Naive thymus-derived CD4-positive, alpha-beta T cell (primary cell): ENCODE results near the gene NSMF. TPM values are rescaled to one million over a fixed set of nuclear protein-coding genes. Genes with fewer than 3 reads are reported as not detected.

Source experiments
- ATAC-seq: fragments of 150-1000 bp; cut with Tn5 transposase; 2 replicates; pipeline ENCODE4 v1.10.0; 2021; ENCODE audit warnings: mild to moderate bottlenecking, moderate library complexity
- CTCF ChIA-PET: fragments of 350-600 bp; sonication (Branson Sonifier 250); formaldehyde crosslinking; loops from one replicate; lab custom pipeline; 2021; ENCODE audit warnings: antibody characterized with exemption; lab: Charles Lee
- POLR2A ChIA-PET: fragments of 350-600 bp; sonication (Branson Sonifier 250); formaldehyde crosslinking; loops from one replicate; lab custom pipeline; 2021; ENCODE audit warnings: antibody characterized with exemption, inconsistent platforms; lab: Charles Lee
- DNase-seq, 9 donors: peaks; one replicate each; pipeline versions ENCODE4 v3.0.0 to v3.0.0-alpha.2; 2020 to 2022; ENCODE audit warnings: mixed read lengths in 1 of 9
- H3K27ac ChIP-seq: one replicate; pipeline ENCODE4 v1.7.0; 2013; ENCODE audit warnings: mild to moderate bottlenecking, low read depth, low read length, moderate library complexity
- H3K27me3 ChIP-seq, 2 donors: one replicate each; pipeline ENCODE4 v1.7.0; 2013; ENCODE audit warnings: low read length in 2 of 2, mild to moderate bottlenecking in 2 of 2, moderate library complexity in 2 of 2; ENCODE audit not compliant: control insufficient read depth in 2 of 2, insufficient read depth in 2 of 2
- H3K36me3 ChIP-seq, 3 experiments: 1 replicate in 2 of 3; 2 replicates in 1 of 3; pipeline ENCODE4 v1.7.0; 2013; ENCODE audit warnings: low read length in 3 of 3, mild to moderate bottlenecking in 3 of 3, moderate library complexity in 1 of 3; ENCODE audit not compliant: insufficient read depth in 3 of 3, control insufficient read depth in 2 of 3
- H3K4me1 ChIP-seq, 2 donors: one replicate each; pipeline ENCODE4 v1.7.0; 2013; ENCODE audit warnings: low read length in 2 of 2, mild to moderate bottlenecking in 2 of 2, moderate library complexity in 1 of 2; ENCODE audit not compliant: control insufficient read depth in 2 of 2, insufficient read depth in 2 of 2
- H3K4me3 ChIP-seq: 2 replicates; pipeline ENCODE4 v1.7.0; 2013; ENCODE audit warnings: mild to moderate bottlenecking, low read length
- H3K9me3 ChIP-seq, 3 experiments: 1 replicate in 2 of 3; 2 replicates in 1 of 3; pipeline ENCODE4 v1.7.0; 2013; ENCODE audit warnings: low read length in 3 of 3; ENCODE audit not compliant: control insufficient read depth in 2 of 3
- H3K27ac Mint-ChIP-seq, 9 donors: one replicate each; pipeline ENCODE4 v1.8.0; 2020 to 2022; ENCODE audit warnings: mixed read lengths in 9 of 9, mild to moderate bottlenecking in 8 of 9, moderate library complexity in 5 of 9, inconsistent platforms in 2 of 9
- H3K27me3 Mint-ChIP-seq, 5 donors: one replicate each; pipeline ENCODE4 v1.8.0; 2021 to 2022; ENCODE audit warnings: mixed read lengths in 5 of 5, mild to moderate bottlenecking in 1 of 5
- H3K36me3 Mint-ChIP-seq, 5 donors: one replicate each; pipeline ENCODE4 v1.8.0; 2020 to 2022; ENCODE audit warnings: mixed read lengths in 5 of 5, mild to moderate bottlenecking in 3 of 5, inconsistent platforms in 1 of 5
- H3K4me1 Mint-ChIP-seq, 7 donors: one replicate each; pipeline ENCODE4 v1.8.0; 2020 to 2022; ENCODE audit warnings: mixed read lengths in 7 of 7, mild to moderate bottlenecking in 3 of 7, inconsistent platforms in 1 of 7
- H3K4me3 Mint-ChIP-seq, 10 donors: one replicate each; pipeline ENCODE4 v1.8.0; 2020 to 2022; ENCODE audit warnings: mild to moderate bottlenecking in 10 of 10, mixed read lengths in 10 of 10, moderate library complexity in 6 of 10, inconsistent platforms in 2 of 10
- H3K9me3 Mint-ChIP-seq, 11 donors: one replicate each; pipeline ENCODE4 v1.8.0; 2020 to 2022; ENCODE audit warnings: mixed read lengths in 11 of 11, mild to moderate bottlenecking in 4 of 11, inconsistent platforms in 1 of 11, moderate library complexity in 1 of 11
- intact Hi-C, 2 donors: fragments of 100-400 bp; cut with micrococcal nuclease; formaldehyde crosslinking; loops; one replicate each; pipeline ENCODE4 v1.15.1; 2023
- polyA plus RNA-seq, 2 donors: library from polyadenylated mRNA; unstranded; fragments of 300-500 nt; fragmentation: Illumina TruSeq; gene quantifications; one replicate each; pipeline ENCODE4 v1.2.3, GENCODE V29; 2021
- total RNA-seq, 6 experiments: library from RNA in 5 of 6; stranded (reverse) in 5 of 6; gene quantifications; 1 replicate in 5 of 6; 2 replicates in 1 of 6; pipeline ENCODE4 v1.2.3 and lab custom pipeline; 2021 to 2026

NSMF gene
- total and polyA plus RNA-seq, 7 experiments from 2014 or later = 10.9 to 92.0 (median 29.0) TPM

GRCh38 chr9:137447722-137448601 lies 11.2 kb downstream of the NSMF start:
- POLR2A ChIA-PET = interaction anchor here (2.0 kb wide), 1 partner anchor 14 kb away, joined by 7 read pairs; no protein-coding TSS in a partner anchor

GRCh38 chr9:137446851-137447471 lies 12.2 kb downstream of the NSMF start:
- ChIA-PET CTCF (no interaction called here), POLR2A (interaction anchor here (1.0 kb wide), 1 partner anchor 14 kb away, joined by 3 read pairs; no protein-coding TSS in a partner anchor)
- Histone ChIP-seq H3K36me3 (no peaks in the 10 kb centered on the region), H3K27me3 (no peaks in the 10 kb centered on the region), H3K9me3 (no peaks in the 10 kb centered on the region), H3K27ac (no peak overlapping the region), H3K4me3 (no peak overlapping the region), H3K4me1 (peaks cover 15 to 27% of the 10 kb centered on the region in 2 donors)
- peaks cover 2 to 19% (median 7%) of the 10 kb centered on the region in 5 donors for H3K27me3 Mint-ChIP-seq
- DNase-seq (peak in 1 of 9 donors; percentile 11), ATAC-seq (peak; percentile 13)
- intact Hi-C loops = no loop called here
- peaks cover 0 to 4% (median 0%) of the 10 kb centered on the region in 11 donors for H3K9me3 Mint-ChIP-seq
- peak overlapping the region in 2 of 10 donors; percentile 38 to 41 for H3K4me3 Mint-ChIP-seq
- peak overlapping the region in 5 of 9 donors; percentile 1 to 86 (median 53) for H3K27ac Mint-ChIP-seq
- peaks cover 0 to 4% (median 0%) of the 10 kb centered on the region in 5 donors for H3K36me3 Mint-ChIP-seq
- H3K4me1 Mint-ChIP-seq = peaks cover 12 to 60% (median 34%) of the 10 kb centered on the region in 7 donors

More at GRCh38 chr9:137447722-137448601, 11.2 kb downstream of the NSMF start:
- peaks cover 25 to 37% of the 10 kb centered on the region in 2 donors for H3K4me1 ChIP-seq
- Mint-ChIP-seq H3K4me1 (peaks cover 16 to 69% (median 40%) of the 10 kb centered on the region in 7 donors), H3K27ac (peak overlapping the region in 3 of 9 donors; percentile 1 to 51 (median 41)), H3K27me3 (peaks cover 0 to 9% (median 5%) of the 10 kb centered on the region in 5 donors), H3K4me3 (no peak overlapping the region), H3K9me3 (peaks cover 0 to 4% (median 0%) of the 10 kb centered on the region in 11 donors), H3K36me3 (peaks cover 0 to 6% (median 0%) of the 10 kb centered on the region in 5 donors)
- H3K4me3 ChIP-seq = no peak overlapping the region
- H3K27me3 ChIP-seq = no peaks in the 10 kb centered on the region
- intact Hi-C loops = no loop called here
- DNase-seq = peak in 1 of 9 donors; percentile 9
- no peak for ATAC-seq
- H3K9me3 ChIP-seq = no peaks in the 10 kb centered on the region
- H3K27ac ChIP-seq = no peak overlapping the region
- no peaks in the 10 kb centered on the region for H3K36me3 ChIP-seq
- CTCF ChIA-PET = no interaction called here

- ATAC-seq = no peak
These were observed 13.2 kb downstream of the NSMF start for GRCh38 chr9:137445930-137446431.

GRCh38 chr9:137445275-137445807 lies 13.8 kb downstream of the NSMF start:
- ATAC-seq = peak; percentile 82
- CTCF ChIA-PET = interaction anchor here (0.7 to 1.2 kb wide), 3 partner anchors 12 to 81 kb away, joined by 3 to 5 read pairs (median 3); no protein-coding TSS in a partner anchor

More at GRCh38 chr9:137445930-137446431, 13.2 kb downstream of the NSMF start:
- peak in 1 of 9 donors; percentile 7 for DNase-seq
- Mint-ChIP-seq H3K9me3 (peaks cover 0 to 4% (median 0%) of the 10 kb centered on the region in 11 donors), H3K27ac (no peak overlapping the region), H3K4me1 (peaks cover 11 to 53% (median 33%) of the 10 kb centered on the region in 7 donors), H3K27me3 (peaks cover 5 to 21% (median 10%) of the 10 kb centered on the region in 5 donors), H3K36me3 (peaks cover 0 to 4% (median 0%) of the 10 kb centered on the region in 5 donors), H3K4me3 (no peak overlapping the region)
- Histone ChIP-seq H3K4me3 (no peak overlapping the region), H3K4me1 (peaks cover 10 to 23% of the 10 kb centered on the region in 2 donors), H3K36me3 (no peaks in the 10 kb centered on the region), H3K27ac (no peak overlapping the region), H3K27me3 (no peaks in the 10 kb centered on the region), H3K9me3 (no peaks in the 10 kb centered on the region)
- POLR2A ChIA-PET = interaction anchor here (0.7 to 1.0 kb wide), 2 partner anchors 15 to 24 kb away, joined by 3 read pairs; no protein-coding TSS in a partner anchor
- CTCF ChIA-PET = interaction anchor here (0.6 to 1.2 kb wide), 3 partner anchors 11 to 80 kb away, joined by 3 read pairs; no protein-coding TSS in a partner anchor
- intact Hi-C loops = loop anchor here (1.0 to 2.0 kb wide), 5 partner anchors 17 to 159 kb away; partner anchors contain the start of genes EXD3 (in 2 of the 2), NOXA1 (in 2 of the 2) and NRARP (in 1 of the 2)

GRCh38 chr9:137444106-137444790 lies 14.9 kb downstream of the NSMF start:
- ATAC-seq (no peak), DNase-seq (peak in 1 of 9 donors; percentile 6)
- H3K9me3 ChIP-seq = no peaks in the 10 kb centered on the region
- H3K4me1 ChIP-seq = peaks cover 6 to 10% of the 10 kb centered on the region in 2 donors
- intact Hi-C loops = loop anchor here (2.0 kb wide), 2 partner anchors 19 to 149 kb away; no protein-coding TSS in a partner anchor
- peaks cover 0 to 2% (median 0%) of the 10 kb centered on the region in 11 donors for H3K9me3 Mint-ChIP-seq
- H3K36me3 Mint-ChIP-seq = peaks cover 0 to 3% (median 0%) of the 10 kb centered on the region in 5 donors
- no peaks in the 10 kb centered on the region for H3K27me3 ChIP-seq
- no peak overlapping the region for H3K4me3 ChIP-seq
- no peak overlapping the region for H3K4me3 Mint-ChIP-seq
- H3K4me1 Mint-ChIP-seq = peaks cover 8 to 37% (median 29%) of the 10 kb centered on the region in 7 donors
- no peaks in the 10 kb centered on the region for H3K36me3 ChIP-seq
- POLR2A ChIA-PET = interaction anchor here (1.6 kb wide), 1 partner anchor 21 kb away, joined by 4 read pairs; the partner anchor contains the start of genes EXD3 and NOXA1
- H3K27me3 Mint-ChIP-seq = peaks cover 9 to 26% (median 10%) of the 10 kb centered on the region in 5 donors
- H3K27ac ChIP-seq = no peak overlapping the region
- H3K27ac Mint-ChIP-seq = peak overlapping the region in 2 of 9 donors; percentile 30 to 33
- CTCF ChIA-PET = interaction anchor here (0.7 to 3.0 kb wide), 2 partner anchors 20 to 202 kb away, joined by 3 to 19 read pairs; partner anchors contain the start of genes EXD3 and NOXA1

More at GRCh38 chr9:137445275-137445807, 13.8 kb downstream of the NSMF start:
- POLR2A ChIA-PET = interaction anchor here (0.6 to 0.7 kb wide), 2 partner anchors 23 to 26 kb away, joined by 3 read pairs; no protein-coding TSS in a partner anchor
- no peaks in the 10 kb centered on the region for H3K27me3 ChIP-seq
- H3K27ac ChIP-seq = no peak overlapping the region
- Mint-ChIP-seq H3K4me1 (peaks cover 11 to 47% (median 33%) of the 10 kb centered on the region in 7 donors), H3K4me3 (peak overlapping the region in 4 of 10 donors; percentile 11 to 54 (median 40)), H3K36me3 (peaks cover 0 to 4% (median 0%) of the 10 kb centered on the region in 5 donors), H3K27me3 (peaks cover 5 to 21% (median 10%) of the 10 kb centered on the region in 5 donors), H3K9me3 (peaks cover 0 to 4% (median 0%) of the 10 kb centered on the region in 11 donors), H3K27ac (peak overlapping the region in 5 of 9 donors; percentile 2 to 77 (median 72))
- no peak overlapping the region for H3K4me3 ChIP-seq
- intact Hi-C loops = loop anchor here (1.0 to 2.0 kb wide), 5 partner anchors 17 to 158 kb away; partner anchors contain the start of genes EXD3 (in 2 of the 2), NOXA1 (in 2 of the 2) and NRARP (in 1 of the 2)
- no peaks in the 10 kb centered on the region for H3K9me3 ChIP-seq
- no peaks in the 10 kb centered on the region for H3K36me3 ChIP-seq
- peak; percentile 65 to 88 (median 76) for DNase-seq
- peaks cover 10 to 18% of the 10 kb centered on the region in 2 donors for H3K4me1 ChIP-seq
